HG03439 (cell line): ENCODE data around the gene HSF2BP.
"Not testable (repeated sequence)": the region's sequence is repeated elsewhere in the genome, so short reads cannot be mapped to it uniquely, and the experiment has no call there.

Experiments used
- ATAC-seq: cut with Tn5 transposase; IDR thresholded peaks from one replicate; pipeline ENCODE4 v1.9.1; 2021; ENCODE audit warnings: mild to moderate bottlenecking, moderate library complexity; ENCODE audit not compliant: unreplicated experiment

The HSF2BP gene

DNA sequence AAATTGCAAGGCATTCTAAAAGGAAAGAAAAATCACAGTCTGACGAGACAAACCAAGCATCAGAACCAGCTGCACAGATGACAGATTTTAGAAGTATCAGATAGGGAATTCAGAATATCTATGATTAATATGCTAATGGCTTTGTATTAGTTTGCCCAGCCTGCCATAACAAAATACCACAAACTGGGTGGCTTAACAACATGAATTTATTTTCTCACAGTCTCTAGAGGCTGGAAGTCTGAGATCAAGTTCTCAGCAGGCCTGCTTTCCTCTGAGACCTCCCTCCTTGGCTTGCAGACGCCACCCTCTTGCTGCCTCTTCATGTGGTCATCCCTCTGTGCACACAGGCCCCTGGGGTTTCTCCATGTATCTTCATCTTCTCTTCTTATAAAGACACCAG, 118.7 kb downstream of the HSF2BP start:
- ATAC-seq = not testable (repeated sequence)

DNA sequence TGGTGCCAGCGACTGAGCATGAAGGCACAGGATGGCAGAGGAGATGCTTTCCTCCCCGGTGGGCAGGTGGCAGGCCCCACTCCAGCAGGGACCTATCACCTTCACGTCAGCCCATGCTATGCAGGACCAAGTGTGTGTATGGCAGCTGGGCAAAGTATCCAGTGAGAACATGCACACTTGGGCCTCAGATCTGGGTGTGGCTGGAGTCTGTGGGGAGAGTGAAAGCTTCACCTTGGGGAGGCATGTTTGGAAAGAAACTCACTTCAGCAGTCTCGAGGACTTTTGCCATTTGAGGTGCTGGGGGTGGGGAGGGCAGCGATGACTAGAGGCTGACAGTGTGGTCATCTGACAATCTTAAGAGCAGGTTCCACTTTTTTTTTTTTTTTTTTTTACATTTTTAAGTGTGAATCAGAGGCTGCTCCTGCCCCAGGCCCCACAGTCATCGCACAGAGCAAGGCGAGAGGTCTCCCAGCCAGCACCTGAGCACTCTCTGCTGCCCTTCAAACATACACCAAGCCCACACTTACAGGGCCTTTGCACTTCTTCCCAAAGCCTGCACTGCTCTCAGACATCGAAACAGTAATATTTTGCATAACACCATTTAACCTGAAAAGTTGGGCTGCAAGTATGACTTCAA, 136.7 kb downstream of the HSF2BP start:
- ATAC-seq = not testable (repeated sequence)

DNA sequence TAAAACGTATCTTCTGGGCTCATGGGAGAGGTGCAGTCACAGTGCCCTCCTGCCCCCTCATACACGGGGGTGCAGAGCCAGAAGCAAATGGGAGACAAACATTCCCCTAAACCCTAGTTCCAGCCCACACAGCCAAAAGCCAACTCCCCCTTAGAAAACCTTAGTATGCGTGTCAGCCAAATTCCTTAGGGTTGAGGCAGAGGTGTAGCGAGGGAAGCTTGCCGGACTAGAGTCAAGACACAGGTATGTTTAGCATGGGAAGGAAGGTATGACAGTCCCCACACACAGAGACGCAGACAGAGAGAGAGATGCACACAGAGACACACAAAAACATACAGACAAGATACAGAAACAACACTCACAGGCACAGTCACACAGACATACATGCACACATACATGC, 141.6 kb downstream of the HSF2BP start:
- not testable (repeated sequence) for ATAC-seq

DNA sequence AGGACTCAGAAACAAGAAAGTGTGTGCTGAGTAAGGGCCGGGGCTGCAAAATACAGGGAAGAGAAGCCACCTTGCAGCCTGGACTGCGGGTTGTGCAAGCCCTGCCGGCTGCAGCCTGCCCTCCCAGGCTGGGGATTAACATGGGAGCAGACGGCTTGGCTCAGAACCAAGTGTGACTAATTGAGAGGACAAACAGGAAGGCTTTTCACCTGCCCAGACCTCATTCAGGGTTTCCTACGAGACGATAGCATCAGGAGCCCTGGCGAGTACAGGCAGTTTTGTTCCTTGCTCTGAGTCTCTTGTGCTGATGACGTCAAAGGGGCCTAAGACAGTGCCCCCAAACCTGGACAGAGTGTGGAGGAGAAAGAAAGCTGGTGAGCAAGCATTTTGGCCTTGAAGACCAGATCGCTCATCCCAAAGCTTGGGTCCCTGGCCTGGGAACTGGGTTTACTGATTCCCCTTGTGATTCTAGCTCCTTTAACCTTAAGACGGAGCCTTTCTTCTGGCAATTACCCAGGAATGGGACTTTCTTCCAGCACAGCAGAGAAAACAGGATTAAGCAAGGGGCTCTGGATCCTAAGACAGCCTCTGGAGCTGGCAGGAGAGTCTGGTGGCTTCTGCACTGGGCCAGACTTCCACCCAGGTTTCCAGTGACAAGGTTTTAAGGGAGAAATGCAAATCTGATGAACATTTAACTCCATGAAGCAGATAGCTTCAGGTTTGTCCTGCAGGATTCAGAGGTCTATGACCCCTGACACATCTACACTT, 142.2 kb downstream of the HSF2BP start:
- ATAC-seq = not testable (repeated sequence)

DNA sequence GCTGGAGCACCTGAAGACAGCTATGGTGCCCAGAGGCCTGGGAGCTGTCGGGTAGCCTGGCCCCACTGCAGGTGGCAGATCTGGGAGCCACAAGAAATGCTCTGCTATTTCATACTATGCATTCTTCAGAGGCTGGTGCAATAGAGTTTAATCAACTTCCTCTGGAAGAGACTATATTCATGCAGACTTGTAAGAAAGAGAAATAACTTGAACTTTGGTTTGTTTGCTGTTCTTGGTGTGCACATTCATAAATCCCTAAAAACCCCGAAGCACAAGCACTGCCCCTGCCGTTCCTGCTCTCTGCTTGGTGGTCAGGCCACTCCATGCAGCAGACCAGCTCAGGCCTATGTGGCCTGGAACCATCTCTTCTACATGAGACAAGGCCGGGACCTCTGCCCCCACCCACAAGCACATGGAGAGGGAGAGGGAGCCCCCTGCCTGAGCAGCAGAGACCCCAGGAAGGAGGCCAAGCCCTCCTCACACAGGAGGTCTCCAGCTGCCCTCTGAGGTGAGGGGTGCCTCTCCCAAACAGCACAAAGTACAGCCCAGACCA, 142.9 kb downstream of the HSF2BP start:
- not testable (repeated sequence) for ATAC-seq

DNA sequence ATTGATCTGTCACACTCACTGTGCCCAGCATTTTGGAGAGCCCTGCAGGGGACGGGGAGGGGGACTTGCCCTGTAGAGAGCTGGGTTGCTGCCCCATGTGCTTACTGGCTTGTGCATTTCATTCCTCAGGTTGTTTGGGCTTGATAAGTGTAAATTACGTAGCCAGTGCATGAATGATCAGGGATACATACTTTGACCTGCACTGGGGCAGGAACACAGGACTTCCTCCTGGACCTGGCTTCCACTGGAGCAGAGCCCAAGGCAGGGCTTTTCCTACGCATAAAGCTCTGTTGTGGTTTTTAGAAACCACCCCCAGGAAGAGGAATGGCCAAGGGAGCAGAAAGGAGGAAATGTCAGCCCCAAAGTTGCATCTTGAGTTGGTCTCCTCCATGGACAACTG, 144.5 kb downstream of the HSF2BP start:
- ATAC-seq = not testable (repeated sequence)

DNA sequence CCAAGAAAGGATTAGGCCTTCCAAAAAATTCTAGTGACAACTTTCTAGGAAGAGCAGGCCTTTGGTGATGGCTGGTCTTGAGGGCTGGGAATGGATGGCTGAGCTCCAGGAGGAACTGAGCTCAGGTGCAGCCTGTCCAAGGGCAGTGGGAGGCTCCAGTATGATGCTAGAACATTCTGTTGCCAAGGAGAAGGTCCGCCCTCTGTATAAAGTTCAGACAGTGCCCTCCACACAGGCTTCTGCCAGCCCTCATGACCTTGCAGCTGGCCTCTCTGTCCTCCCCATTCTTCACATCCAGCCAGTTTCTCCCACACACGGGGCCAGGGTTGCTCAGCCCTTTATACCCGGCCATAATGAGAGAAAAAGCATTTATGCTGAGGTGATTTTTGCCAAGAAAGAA, 146.3 kb downstream of the HSF2BP start:
- ATAC-seq = not testable (repeated sequence)

DNA sequence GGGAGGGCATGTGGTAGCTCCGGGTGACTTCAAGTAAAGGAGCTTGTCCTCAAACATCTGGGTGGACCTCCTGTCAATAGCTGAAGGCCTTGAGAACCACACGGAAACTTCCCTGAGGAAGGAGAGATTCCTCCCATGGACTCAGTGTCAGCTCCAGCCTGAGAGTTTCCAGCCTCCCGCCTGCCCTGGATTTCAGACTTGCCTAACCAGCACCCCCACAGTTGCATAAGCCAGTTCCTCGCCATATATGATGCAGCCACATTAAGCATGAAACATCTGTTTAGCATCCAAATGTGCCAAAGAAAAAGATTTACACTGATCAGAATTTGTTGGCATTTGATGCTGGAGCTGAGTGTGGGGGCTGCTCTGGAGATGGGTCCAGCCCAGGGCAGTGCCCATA, 148.1 kb downstream of the HSF2BP start:
- ATAC-seq = not testable (repeated sequence)

DNA sequence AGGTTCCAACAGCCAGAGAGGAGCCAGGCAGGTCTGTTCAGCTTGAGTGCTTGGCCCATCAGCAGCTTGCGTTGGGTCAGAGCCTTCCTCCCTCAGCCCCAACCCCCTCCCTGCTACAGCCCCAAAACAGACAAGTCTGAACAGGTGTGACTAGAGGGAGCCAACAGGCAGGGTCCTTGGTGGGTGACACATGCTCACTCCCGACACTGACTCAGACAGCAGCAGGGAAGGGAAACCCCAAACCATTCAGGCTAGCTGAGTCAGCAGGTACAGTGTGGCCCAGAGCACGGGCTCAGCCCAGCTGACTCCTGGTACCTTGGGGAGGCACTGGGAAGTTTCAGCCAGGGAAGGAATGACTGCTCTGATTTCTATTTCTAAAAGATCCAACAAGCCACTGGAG, 148.6 kb downstream of the HSF2BP start:
- ATAC-seq = not testable (repeated sequence)

DNA sequence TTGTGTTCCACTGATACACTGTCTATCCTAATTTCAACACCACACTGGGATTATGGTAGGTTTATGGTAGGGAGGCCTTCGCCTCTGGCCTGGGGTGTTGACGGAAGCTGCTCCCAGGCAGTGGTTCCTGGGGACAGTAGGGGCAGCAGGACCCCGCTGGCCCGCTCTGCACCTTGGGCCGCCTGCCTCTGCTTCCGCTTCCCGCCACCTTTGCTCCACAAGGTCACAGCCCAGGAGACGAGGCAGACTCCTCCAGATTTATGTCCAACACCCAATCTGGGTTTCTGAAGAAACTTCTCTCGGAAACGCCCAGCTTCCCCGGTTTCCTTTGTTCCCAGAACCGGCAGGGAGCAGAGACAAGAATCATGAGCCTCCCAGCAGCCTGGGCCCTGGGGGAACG, 155.4 kb downstream of the HSF2BP start:
- not testable (repeated sequence) for ATAC-seq

DNA sequence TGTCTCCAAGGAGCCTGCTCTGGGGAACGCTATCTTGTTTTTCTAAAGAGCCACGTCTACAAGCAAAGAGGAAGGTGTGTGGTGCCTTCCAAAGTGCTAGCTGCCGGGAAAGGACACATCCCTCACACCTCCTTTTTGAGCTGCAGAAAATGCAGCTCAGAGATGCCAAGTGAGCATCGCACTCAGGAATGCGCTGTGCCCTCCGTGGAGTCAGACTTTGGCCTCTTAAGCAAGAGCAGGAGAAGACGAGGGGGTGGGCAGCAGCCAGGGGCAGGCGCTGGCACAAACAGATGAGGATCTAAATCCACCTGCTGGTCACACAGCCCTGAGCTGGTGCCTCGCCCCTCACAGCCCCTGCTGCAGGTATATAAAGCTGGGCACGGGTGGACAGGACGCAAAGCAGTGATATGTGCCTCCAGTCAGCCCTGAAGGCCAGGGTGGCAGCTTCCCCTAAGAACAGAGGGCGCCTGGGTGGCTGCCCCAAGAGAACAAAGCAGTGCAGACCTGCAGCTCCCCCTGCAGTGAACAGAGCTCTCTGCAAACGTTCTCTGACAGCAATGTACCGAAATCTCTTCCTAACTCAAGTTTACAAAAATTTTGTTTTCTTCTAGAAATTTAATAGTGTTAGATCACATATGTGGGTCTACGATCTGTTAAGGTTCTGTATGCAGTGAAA, 156.1 kb downstream of the HSF2BP start:
- ATAC-seq = not testable (repeated sequence)

DNA sequence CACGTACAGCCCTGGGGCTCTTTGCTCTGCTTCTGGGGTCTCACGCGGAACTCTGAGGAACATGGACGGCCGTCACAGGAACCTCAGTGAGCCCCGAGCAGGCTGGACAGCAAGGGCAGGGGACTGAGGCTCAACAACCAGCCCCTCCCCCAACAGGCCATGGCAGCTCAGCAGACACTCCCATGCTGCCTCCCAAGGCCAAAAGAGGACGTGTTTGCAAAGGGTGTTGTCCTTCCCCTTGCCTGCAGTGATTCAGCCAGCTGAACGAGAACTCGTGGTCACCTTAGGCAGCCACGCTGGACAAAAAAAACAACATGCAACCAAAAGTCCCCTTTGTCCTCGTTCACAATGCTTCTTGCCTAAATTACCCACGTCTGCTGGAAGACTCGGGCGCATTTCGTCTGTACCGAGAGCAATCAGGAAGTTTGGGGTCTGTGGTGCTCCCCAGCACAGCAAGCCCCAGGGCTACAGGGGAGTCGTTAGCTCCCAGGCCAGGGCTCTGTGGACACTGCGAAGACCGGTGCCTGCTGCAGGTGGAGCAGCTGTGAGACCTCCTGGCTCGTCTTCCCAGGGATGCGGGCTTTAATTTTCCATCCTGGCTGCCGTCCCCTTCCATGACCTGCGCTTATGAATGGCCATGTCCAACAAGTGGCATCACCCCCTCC, 156.7 kb downstream of the HSF2BP start:
- ATAC-seq = not testable (repeated sequence)

DNA sequence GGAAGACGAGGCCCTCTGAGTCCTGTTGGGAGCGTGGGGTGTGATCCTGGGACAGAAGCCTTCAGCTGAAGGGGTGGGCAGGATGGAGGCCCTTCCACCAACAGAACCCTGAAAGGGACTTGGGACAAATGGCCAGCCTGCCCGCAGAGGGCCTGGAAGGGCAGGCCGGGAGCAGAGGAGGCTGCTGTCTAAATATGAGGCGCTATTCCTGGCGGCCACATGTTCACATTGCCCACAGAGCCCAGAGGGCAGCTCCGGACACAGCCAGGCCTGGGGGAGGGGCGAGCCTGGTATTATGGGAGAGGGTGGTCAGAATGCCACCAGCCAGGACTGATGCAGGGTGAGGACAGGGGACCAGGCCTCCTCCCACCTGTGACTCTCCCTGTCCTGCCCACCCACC, 160.4 kb downstream of the HSF2BP start:
- not testable (repeated sequence) for ATAC-seq

DNA sequence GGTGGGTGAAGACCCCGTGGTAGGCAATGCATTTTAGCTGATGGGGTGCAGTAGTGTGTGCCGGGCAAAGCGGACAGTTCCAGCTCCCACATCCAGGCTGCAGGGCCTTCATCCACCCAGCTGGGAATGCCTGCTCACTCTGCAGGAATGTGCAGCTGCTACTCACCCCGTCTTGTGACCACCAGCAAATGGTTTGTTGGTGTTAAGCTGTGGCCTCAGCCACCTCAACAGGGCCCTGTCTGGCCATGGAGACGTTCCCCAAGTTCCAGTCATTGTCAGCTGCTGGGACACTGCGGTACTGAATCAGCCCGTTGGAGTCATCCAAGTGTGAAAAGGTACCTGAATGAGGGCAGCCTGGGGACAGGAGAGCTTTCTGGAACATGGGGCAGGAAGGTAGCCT, 161.2 kb downstream of the HSF2BP start:
- not testable (repeated sequence) for ATAC-seq

DNA sequence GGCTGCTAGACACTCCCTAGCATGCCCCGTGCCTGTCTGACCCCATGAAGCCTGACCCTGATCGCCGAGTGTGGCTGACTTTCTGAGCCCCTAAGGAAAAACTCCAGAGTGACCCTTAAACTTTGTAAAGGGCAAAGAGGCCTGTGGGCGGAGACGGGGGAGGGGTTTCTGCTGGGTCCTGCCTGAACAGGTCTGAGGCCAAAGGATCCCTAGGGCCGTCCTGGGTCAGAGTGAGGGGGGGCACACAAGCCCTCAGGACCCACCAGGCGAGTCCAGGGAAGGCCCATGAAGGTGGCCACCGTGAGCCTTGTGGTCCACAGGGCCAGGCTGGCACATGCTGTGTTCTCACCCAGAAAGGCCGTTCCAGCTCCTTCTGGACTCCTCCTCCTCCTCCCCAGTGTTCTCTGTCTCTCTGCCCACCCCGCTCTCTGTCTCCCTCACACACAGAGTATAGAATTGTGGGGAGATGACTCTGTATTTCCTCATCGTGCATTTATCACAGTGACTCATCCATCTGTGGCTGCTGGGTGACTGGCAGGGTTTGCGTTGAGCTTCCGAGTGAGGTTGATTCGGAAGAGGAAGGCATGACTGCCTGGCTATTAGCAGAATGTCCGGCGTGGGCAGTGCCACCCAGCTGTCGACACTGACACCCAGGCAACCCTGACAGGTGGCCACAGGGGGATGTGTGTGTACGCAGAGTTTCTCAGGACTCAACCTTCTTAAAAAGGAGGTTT, 164.8 kb downstream of the HSF2BP start:
- not testable (repeated sequence) for ATAC-seq

DNA sequence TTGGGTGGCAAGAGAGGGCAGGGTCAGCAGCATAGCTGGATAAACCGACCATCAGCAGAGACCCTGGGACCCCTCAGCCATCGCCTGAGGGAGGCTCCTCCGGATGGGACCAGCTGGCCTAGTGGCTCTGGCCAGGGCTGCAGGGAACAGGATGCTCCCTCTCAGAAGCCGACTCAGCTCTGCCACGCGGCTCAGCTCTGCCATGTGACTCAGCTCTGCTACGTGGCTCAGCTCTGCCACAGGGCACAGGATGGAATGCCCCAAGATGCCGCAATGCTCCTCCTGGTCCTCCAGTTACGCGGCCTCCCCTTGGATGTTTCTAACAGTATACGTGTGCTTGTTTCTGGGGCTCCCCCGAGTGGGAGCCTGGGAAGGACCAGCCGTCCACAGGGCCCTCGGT, 165.8 kb downstream of the HSF2BP start:
- ATAC-seq = not testable (repeated sequence)

DNA sequence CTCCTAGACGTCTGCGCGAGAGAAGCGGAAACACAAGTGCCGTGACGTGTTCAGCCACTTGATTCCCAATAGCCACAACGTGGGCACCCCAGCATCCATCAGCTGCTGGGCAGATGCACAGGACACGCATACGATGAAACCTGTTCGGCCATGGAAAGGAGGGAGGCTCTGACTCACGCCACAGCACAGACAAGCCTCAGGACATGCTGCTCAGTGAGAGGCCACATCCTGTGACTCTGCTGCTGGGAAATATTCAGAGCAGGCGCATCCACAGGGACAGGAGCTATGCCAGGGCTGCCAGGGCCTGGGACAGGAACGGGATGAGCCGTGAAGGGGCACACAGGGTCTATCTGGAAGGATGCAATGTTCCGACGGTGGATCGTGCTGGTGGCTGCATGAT, 171.1 kb downstream of the HSF2BP start:
- not testable (repeated sequence) for ATAC-seq

DNA sequence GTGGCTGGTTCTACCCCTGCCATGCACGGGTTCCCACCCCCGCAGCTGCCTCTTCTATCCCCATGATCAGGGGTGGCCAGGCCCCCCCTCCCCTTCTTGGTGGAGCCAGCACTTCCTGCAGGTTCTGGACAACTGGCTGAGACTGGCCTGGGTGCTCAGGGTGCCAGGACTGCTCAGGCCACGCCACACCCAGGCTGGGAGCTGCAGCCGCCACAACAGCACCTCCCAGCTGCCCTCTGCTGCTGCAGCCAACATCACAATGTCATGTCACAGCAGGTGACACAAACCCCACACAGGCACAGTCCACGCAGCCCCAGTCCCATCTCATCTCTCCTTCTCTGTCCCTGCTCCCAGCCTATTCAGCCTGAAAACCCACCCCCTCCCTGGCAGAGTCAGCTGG, 173.2 kb downstream of the HSF2BP start:
- not testable (repeated sequence) for ATAC-seq

DNA sequence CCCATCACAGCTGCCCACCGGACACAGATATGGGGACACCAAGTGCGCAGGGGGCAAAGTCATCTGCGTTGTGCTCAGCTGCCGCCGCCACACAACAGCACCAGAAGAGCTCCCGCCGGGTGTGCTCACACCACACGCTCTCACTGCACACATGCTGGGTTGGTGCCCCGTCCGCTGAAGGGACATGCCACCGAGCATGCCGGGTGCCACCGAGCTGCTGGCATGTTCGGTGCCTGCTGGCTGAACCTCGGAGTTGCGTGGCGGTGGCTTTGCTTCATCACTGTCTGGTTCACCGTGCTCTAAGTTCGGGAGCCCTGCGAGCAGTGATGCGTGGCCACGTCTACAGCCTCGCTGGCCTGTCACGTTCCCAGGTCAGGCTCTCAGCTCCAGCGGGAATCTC, 174.3 kb downstream of the HSF2BP start:
- not testable (repeated sequence) for ATAC-seq

DNA sequence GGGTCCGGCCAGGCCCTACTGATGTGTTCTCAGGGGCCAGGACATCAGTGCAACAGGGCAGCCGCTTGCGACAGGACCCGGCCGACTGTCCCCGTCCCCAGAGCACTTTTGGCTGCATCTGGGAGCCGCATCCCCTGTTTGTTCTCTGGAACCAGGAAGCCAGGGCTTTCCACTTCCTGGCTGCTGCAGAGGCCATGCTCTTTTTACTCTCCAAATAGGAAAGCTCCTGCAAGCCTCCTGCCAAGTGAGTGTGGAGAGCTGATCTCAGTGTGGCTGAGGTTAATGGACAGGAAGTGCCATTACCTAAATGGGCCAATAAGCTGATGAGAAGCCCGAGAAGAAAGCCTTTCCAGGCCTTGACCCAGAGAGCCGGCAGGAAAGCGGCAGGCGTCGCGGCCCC, 180.1 kb downstream of the HSF2BP start:
- ATAC-seq = not testable (repeated sequence)
